A673 (cell line): ENCODE measurements around the gene WNK1.

ENCODE experiments used
- EZH2 ChIP-seq: fragments of 200-600 bp; sonication (generic); IDR thresholded peaks from 2 replicates; pipeline ENCODE4 v1.6.1; 2017; ENCODE audit warnings: borderline replicate concordance, low read depth, mild to moderate bottlenecking, mixed read lengths, antibody characterized with exemption, low read length; ENCODE audit not compliant: poor library complexity, severe bottlenecking
- TF ChIP-seq, protein P1 (sequence below): fragments of 300-800, 200-600 bp; sonication (generic); conservative IDR thresholded peaks from 2 replicates; pipeline ENCODE4 v1.5.1; 2017; ENCODE audit warnings: low read depth, mild to moderate bottlenecking, antibody characterized with exemption, low read length, moderate library complexity, mixed read lengths

DNA sequence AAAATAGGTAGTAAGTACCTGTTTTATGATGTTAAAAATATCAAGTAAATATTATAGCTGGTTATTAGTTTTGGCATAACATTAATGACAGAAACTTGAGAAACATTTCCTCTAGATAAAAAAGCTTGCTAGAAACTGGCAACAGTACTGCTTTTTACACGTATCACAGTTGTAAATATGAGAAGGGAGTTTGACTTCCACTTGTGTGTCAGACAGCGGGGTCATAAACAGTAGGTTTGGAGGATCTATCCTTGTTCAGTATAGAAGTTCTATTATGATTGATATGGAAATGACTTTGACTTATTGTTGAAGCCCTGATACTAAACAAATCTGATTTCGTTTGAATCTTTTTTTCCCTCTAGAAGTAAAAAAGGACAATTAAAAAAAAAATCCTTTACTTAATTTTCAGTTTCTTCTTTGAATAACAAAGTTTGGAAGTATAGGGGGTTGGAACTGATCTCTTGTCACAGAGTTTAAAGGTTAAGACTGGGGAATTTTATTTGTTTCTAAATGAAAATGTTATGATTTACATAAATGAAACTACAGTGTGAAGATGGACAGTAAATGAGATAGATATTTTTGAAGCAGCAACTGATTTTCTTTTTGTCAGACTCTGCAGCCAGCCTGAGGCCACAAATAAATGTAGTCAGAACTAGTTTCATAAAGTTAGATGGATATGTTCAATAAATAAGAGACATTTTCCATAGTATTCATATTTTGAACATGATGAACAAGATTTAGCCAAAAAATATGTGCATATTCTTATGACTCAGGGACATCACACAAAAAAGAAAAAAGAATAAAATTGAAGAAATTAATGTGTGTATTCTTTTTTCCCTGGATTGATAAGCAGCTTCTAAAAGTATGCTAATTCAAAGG, 50.1 kb downstream of the WNK1 start:
- TF ChIP-seq, protein P1, sequence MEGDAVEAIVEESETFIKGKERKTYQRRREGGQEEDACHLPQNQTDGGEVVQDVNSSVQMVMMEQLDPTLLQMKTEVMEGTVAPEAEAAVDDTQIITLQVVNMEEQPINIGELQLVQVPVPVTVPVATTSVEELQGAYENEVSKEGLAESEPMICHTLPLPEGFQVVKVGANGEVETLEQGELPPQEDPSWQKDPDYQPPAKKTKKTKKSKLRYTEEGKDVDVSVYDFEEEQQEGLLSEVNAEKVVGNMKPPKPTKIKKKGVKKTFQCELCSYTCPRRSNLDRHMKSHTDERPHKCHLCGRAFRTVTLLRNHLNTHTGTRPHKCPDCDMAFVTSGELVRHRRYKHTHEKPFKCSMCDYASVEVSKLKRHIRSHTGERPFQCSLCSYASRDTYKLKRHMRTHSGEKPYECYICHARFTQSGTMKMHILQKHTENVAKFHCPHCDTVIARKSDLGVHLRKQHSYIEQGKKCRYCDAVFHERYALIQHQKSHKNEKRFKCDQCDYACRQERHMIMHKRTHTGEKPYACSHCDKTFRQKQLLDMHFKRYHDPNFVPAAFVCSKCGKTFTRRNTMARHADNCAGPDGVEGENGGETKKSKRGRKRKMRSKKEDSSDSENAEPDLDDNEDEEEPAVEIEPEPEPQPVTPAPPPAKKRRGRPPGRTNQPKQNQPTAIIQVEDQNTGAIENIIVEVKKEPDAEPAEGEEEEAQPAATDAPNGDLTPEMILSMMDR = no peak
- TF ChIP-seq EZH2 = no peak
